Stimulated activated memory B cell treated with anti-CD40 and anti-IgM and Interleukin-4, amounts not matched to agents 10 μg/mL and 1 μg/mL and 100 μg/mL, for 72 hours (primary cell): ENCODE results near the gene LRRC32.
A peak's percentile ranks its signal among the peaks of the same experiment; 100 is the strongest.

Experiments used
- ATAC-seq: fragments of 150-1000 bp; cut with Tn5 transposase; 2 replicates; pipeline ENCODE4 v1.10.0; 2021
- H3K27ac Mint-ChIP-seq: one replicate; pipeline ENCODE4 v1.8.0; 2022; ENCODE audit warnings: mild to moderate bottlenecking, mixed read lengths
- H3K27me3 Mint-ChIP-seq: one replicate; pipeline ENCODE4 v1.8.0; 2022; ENCODE audit warnings: mixed read lengths
- H3K36me3 Mint-ChIP-seq: one replicate; pipeline ENCODE4 v1.8.0; 2022; ENCODE audit warnings: mixed read lengths
- H3K4me1 Mint-ChIP-seq: one replicate; pipeline ENCODE4 v1.8.0; 2022; ENCODE audit warnings: mixed read lengths
- H3K4me3 Mint-ChIP-seq: one replicate; pipeline ENCODE4 v1.8.0; 2022; ENCODE audit warnings: mild to moderate bottlenecking, moderate library complexity, mixed read lengths
- H3K9me3 Mint-ChIP-seq: one replicate; pipeline ENCODE4 v1.8.0; 2022; ENCODE audit warnings: mixed read lengths

LRRC32 gene

GRCh38 chr11:76665921-76666351 is 4.6 kb downstream of the LRRC32 start:
- Mint-ChIP-seq H3K4me1 (peaks cover 65% of the 10 kb centered on the region), H3K4me3 (peak overlapping the region; percentile 81), H3K27me3 (peaks cover 73% of the 10 kb centered on the region), H3K36me3 (peaks cover 82% of the 10 kb centered on the region), H3K27ac (peak overlapping the region; percentile 40), H3K9me3 (no peaks in the 10 kb centered on the region)
- no peak for ATAC-seq

- Mint-ChIP-seq H3K36me3 (peaks cover 90% of the 10 kb centered on the region), H3K27me3 (peaks cover 81% of the 10 kb centered on the region), H3K4me1 (peaks cover 70% of the 10 kb centered on the region), H3K4me3 (peak overlapping the region; percentile 34), H3K27ac (peak overlapping the region; percentile 13), H3K9me3 (no peaks in the 10 kb centered on the region)
- no peak for ATAC-seq
Observed at GRCh38 chr11:76665172-76665571, 5.4 kb downstream of the LRRC32 start.

- H3K36me3 Mint-ChIP-seq, result peaks cover 87% of the 10 kb centered on the region
- peak; percentile 29 for ATAC-seq
- peak overlapping the region; percentile 34 for H3K4me3 Mint-ChIP-seq
- no peaks in the 10 kb centered on the region for H3K9me3 Mint-ChIP-seq
- peaks cover 80% of the 10 kb centered on the region for H3K27me3 Mint-ChIP-seq
- H3K27ac Mint-ChIP-seq, result peak overlapping the region; percentile 13
- peaks cover 66% of the 10 kb centered on the region for H3K4me1 Mint-ChIP-seq
Observed at GRCh38 chr11:76664578-76665061, 5.9 kb downstream of the LRRC32 start.

GRCh38 chr11:76663912-76664440 is 6.6 kb downstream of the LRRC32 start:
- Mint-ChIP-seq H3K9me3 (no peaks in the 10 kb centered on the region), H3K27ac (no peak overlapping the region), H3K4me3 (no peak overlapping the region), H3K36me3 (peaks cover 81% of the 10 kb centered on the region), H3K27me3 (peaks cover 73% of the 10 kb centered on the region), H3K4me1 (peaks cover 60% of the 10 kb centered on the region)
- ATAC-seq, result no peak

DNA sequence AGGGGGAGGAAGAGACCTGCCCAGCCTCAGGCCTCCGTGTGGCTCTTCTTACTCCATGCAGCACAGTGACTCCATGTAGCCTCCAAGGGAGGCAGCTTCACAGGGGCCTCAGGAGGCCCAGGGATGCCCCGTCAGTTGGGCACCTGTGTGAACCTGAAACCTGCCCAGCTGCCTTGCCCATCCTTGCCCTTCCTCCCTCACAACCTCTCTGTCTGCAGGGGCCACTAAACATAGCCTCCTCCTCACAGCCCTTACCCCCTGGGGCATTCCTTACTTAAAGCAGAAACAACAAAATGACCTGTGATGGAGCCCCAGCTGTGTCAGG is 7.1 kb downstream of the LRRC32 start:
- ATAC-seq, result no peak
- H3K27me3 Mint-ChIP-seq, result peaks cover 68% of the 10 kb centered on the region
- H3K36me3 Mint-ChIP-seq, result peaks cover 79% of the 10 kb centered on the region
- H3K9me3 Mint-ChIP-seq, result no peaks in the 10 kb centered on the region
- H3K4me3 Mint-ChIP-seq, result no peak overlapping the region
- H3K27ac Mint-ChIP-seq, result no peak overlapping the region
- H3K4me1 Mint-ChIP-seq, result peaks cover 55% of the 10 kb centered on the region

- H3K36me3 Mint-ChIP-seq, result peaks cover 79% of the 10 kb centered on the region
- no peak overlapping the region for H3K4me3 Mint-ChIP-seq
- no peak overlapping the region for H3K27ac Mint-ChIP-seq
- no peak for ATAC-seq
- H3K4me1 Mint-ChIP-seq, result peaks cover 52% of the 10 kb centered on the region
- H3K27me3 Mint-ChIP-seq, result peaks cover 66% of the 10 kb centered on the region
- no peaks in the 10 kb centered on the region for H3K9me3 Mint-ChIP-seq
Observed at GRCh38 chr11:76662656-76663485, 7.7 kb downstream of the LRRC32 start.

- Mint-ChIP-seq H3K27ac (no peak overlapping the region), H3K27me3 (peaks cover 65% of the 10 kb centered on the region), H3K9me3 (no peaks in the 10 kb centered on the region), H3K4me1 (peaks cover 52% of the 10 kb centered on the region), H3K36me3 (peaks cover 83% of the 10 kb centered on the region), H3K4me3 (no peak overlapping the region)
- ATAC-seq, result no peak
Observed at GRCh38 chr11:76661834-76662434, 8.6 kb downstream of the LRRC32 start.

GRCh38 chr11:76661306-76661751 is 9.2 kb downstream of the LRRC32 start:
- no peak overlapping the region for H3K27ac Mint-ChIP-seq
- peaks cover 51% of the 10 kb centered on the region for H3K4me1 Mint-ChIP-seq
- H3K36me3 Mint-ChIP-seq, result peaks cover 86% of the 10 kb centered on the region
- peaks cover 61% of the 10 kb centered on the region for H3K27me3 Mint-ChIP-seq
- ATAC-seq, result no peak
- no peaks in the 10 kb centered on the region for H3K9me3 Mint-ChIP-seq
- no peak overlapping the region for H3K4me3 Mint-ChIP-seq

DNA sequence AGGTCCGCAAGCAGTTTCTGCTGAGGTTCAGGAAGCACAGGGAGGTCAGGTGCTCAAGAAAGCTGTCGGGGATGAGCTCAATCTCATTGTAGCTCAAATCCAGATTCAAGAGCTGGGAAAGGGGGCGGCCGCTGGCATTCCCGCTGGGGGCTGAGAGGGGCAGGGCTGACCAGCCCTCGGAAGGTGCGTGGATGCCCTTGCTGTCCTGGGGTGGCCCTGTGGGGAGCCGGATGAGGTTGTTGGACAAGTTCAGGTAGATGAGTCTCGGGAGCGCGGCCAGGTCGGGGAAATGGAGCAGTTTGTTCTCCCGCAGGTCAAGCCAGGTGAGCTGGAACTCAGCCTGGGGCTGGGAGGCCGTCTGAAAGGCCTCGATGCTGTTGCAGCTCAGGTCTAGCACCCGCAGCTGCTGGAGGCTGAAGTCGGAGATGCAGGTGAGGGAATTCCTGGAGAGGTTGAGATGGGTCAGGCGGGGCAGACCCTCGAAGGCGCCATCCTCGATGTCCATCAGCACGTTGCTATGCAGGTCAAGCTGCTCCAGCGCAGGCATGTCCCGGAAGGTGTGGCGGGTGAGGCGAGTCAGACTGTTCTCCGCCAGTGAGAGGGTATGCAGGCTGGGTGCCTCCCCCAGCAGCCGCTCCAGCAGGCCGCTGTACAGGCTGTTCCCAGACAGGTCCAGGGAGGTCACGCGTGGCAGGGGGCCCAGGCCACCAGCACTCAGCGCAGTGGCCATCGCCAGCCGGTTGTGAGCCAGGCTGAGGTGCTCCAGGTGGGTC is 9.8 kb downstream of the LRRC32 start:
- H3K4me1 Mint-ChIP-seq, result peaks cover 45% of the 10 kb centered on the region
- peaks cover 55% of the 10 kb centered on the region for H3K27me3 Mint-ChIP-seq
- H3K36me3 Mint-ChIP-seq, result peaks cover 86% of the 10 kb centered on the region
- H3K27ac Mint-ChIP-seq, result no peak overlapping the region
- no peak overlapping the region for H3K4me3 Mint-ChIP-seq
- H3K9me3 Mint-ChIP-seq, result no peaks in the 10 kb centered on the region
- ATAC-seq, result no peak

DNA sequence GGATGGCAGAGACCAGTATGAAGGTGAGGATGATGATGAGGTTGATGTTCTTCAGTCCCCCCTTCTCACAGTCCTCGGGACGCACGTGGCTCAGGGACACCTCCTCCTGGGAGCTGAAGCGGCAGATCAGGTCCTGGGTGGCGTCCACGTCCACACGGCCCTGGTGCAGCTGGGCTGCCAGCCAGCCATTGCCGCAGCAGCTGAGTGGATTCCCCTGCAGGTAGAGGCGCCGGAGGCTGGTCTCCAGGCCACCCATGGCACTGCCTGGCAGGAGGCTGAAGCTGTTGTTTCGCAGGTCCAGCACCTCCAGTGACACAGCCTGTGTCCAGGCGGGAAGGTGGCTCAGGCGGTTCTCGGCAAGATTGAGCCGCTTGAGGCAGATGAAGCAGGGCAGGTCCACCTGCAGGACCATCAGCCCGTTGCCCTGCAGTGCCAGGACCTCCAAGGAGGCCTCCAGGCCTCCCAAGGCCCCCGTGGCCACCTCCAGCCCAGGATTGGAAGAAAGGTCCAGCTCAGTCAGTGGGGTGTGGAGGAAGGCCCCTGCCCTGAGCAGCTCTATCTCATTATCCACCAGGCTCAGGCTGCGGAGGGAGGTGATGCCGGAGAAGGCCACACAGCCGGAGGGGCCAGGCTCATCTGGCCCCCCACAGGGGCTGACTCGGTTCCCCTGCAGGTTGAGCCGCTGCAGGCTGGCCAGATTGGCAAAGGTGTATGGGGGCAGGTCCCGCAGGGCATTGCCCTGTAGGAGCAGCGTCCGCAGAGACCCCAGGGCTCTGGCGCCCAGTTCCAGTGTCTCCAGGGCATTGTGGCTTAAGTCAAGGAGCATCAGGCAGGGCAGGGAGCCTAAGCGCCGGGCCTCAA is 10.6 kb downstream of the LRRC32 start:
- ATAC-seq, result no peak
- Mint-ChIP-seq H3K4me3 (no peak overlapping the region), H3K36me3 (peaks cover 83% of the 10 kb centered on the region), H3K9me3 (no peaks in the 10 kb centered on the region), H3K4me1 (peaks cover 37% of the 10 kb centered on the region), H3K27ac (no peak overlapping the region), H3K27me3 (peaks cover 59% of the 10 kb centered on the region)

GRCh38 chr11:76658651-76659650 is 11.6 kb downstream of the LRRC32 start:
- Mint-ChIP-seq H3K9me3 (no peaks in the 10 kb centered on the region), H3K27ac (no peak overlapping the region), H3K27me3 (peaks cover 54% of the 10 kb centered on the region), H3K4me1 (peaks cover 28% of the 10 kb centered on the region), H3K36me3 (peaks cover 76% of the 10 kb centered on the region), H3K4me3 (no peak overlapping the region)
- no peak for ATAC-seq

DNA sequence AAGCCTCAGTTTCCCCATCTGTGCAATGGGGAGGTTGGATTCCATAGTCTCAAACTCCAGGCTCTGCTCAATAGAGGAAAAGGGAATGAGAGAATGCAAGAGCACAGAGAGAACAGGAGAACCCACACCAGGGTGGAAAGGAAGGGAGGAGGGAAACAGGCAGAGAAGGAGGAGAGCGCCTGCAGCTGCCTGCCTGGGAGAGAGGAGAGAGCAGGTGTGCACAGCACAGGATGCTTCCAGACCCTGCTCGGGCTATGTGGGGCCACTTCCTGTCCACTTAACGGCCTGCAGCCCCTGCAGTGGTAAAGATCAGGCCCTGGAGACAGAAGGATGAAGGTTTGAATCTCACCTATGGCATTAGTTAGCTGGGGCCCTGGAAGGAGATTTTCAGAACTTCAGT is 12.3 kb downstream of the LRRC32 start:
- Mint-ChIP-seq H3K36me3 (peaks cover 69% of the 10 kb centered on the region), H3K4me1 (peaks cover 24% of the 10 kb centered on the region), H3K4me3 (no peak overlapping the region), H3K9me3 (no peaks in the 10 kb centered on the region), H3K27me3 (peaks cover 48% of the 10 kb centered on the region), H3K27ac (no peak overlapping the region)
- ATAC-seq, result no peak
